ENCODE measurements around the gene ALS2CL.

Gene ALS2CL

DNA sequence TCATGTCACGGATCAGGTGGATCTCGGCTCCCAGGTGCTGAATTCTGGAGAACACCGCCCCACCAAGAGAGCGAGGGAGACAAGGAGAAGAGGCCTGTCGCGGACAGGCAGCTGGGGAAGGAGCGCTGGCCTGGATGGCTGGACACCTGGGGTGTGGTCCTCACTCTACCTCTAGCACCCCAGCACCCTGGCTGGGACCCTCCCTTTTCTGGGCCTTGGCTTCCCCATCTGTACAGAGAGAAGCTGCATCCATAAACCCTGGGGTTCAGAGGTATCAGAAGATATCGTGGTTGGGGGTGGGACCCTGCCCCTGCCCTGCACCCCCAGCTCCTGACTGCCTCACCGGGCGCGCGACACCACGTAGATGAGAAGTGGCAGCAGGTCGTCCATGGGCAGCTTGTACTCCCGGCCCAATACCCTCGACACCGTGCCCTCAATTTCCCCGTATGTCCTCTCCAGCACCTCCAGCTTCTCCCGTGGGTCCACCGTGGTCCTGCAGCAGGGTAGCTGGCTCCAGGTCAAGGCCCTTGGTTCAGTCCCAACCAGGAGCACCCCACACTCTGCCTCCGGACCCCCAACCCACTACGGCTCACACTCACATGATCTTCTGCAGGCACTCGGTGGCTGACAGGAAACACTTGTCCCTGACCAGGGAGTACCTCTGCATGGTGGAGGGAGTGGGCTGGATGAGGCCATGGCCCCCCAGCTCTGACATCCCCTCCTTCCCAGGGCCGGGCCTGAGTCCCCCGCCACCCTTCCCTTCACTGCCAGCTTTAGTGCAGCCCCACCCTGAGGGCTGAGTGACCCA lies 21.7 kb downstream of the ALS2CL start:
- no peak for ATAC-seq (replicated peaks)

DNA sequence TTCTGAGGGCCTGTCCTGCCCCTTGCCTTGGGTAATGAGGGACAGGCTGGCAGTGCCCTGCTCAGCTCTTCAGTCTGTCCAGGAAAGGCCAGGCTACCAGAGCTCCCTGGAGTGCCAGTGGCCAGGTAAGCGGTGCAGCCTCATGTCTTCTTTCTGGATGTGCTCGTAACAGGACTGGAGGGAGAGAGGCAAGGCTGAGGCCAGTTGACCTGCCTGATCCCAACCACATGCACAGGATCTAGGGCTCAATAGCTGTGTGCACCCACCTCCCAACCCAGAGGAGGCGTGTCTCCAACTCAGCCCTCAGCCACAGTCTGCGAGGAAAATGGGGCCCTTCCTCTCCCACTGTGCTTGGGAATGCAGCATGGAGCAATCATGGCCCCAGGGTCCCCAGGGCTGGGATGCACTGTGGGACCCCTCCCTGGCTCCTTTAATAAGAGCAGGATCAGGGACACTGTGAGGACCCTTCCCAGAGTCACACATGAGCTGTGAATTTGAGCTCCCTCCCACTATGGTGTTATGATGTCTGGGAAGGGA lies 22.5 kb downstream of the ALS2CL start:
- H3K27ac Mint-ChIP-seq, result no peak overlapping the region
- H3K4me3 Mint-ChIP-seq, result no peak overlapping the region
- H3K36me3 Mint-ChIP-seq, result no peaks in the 10 kb centered on the region
- no peak for DNase-seq
- peaks cover 0 to 1% of the 10 kb centered on the region in 2 donors for H3K9me3 Mint-ChIP-seq
- peaks cover 6 to 8% of the 10 kb centered on the region in 2 donors for H3K27me3 Mint-ChIP-seq
- no peaks in the 10 kb centered on the region for H3K4me1 Mint-ChIP-seq
- ATAC-seq (replicated peaks), result no peak

More for the DNA sequence above, 21.7 kb downstream of the ALS2CL start:
- H3K27ac Mint-ChIP-seq, result no peak overlapping the region
- H3K36me3 Mint-ChIP-seq, result no peaks in the 10 kb centered on the region
- H3K4me1 Mint-ChIP-seq, result no peaks in the 10 kb centered on the region
- H3K9me3 Mint-ChIP-seq, result peaks cover 0 to 1% of the 10 kb centered on the region in 2 donors
- H3K4me3 Mint-ChIP-seq, result no peak overlapping the region
- H3K27me3 Mint-ChIP-seq, result peaks cover 6 to 8% of the 10 kb centered on the region in 2 donors
- no peak for DNase-seq

DNA sequence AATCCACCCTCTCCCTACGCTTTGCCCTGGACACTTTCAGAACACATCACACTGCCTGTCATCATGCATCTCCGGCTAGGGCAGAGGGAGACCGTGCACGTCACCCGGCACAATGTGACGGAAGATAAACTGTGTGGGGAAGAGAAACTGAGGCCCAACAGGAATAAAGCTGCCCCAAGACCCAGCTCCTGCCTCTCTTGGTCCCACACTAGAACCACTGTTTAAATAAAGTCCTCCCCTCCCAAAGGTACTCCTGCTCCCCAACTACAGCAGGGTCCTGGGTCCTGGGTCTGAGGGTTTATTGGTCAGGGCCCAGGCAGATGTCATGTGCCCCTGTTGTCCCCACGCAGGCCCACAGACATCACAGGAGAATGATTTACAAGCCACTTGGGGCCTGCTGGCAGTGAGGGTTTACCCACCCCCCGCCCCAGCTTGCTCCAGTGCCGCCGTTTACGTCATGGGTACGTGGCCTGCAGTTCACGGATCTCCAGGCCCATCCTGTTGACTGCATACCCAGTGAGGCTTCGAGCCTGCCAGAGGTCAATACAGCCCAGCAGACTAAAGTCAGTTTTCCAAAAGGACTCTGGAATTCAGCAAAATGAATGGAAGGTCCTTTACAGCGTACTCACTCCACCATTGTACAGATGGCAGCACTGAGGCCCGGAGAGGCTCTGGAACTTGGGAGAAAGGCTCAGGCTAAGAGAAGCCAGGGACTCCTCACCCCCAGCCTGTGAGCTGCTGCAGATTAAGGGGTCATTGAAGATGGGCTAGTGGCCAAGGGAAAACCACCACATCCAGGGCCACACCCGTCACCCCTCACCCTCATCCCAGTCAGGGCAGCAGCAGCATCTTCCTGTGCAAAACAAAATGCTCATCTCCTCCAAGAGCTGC lies 23.2 kb downstream of the ALS2CL start:
- ATAC-seq (replicated peaks) (no peak), DNase-seq (no peak)
- peaks cover 0 to 1% of the 10 kb centered on the region in 2 donors for H3K9me3 Mint-ChIP-seq
- no peak overlapping the region for H3K4me3 Mint-ChIP-seq
- no peaks in the 10 kb centered on the region for H3K36me3 Mint-ChIP-seq
- H3K4me1 Mint-ChIP-seq, result no peaks in the 10 kb centered on the region
- H3K27ac Mint-ChIP-seq, result no peak overlapping the region
- H3K27me3 Mint-ChIP-seq, result peaks cover 6 to 8% of the 10 kb centered on the region in 2 donors

DNA sequence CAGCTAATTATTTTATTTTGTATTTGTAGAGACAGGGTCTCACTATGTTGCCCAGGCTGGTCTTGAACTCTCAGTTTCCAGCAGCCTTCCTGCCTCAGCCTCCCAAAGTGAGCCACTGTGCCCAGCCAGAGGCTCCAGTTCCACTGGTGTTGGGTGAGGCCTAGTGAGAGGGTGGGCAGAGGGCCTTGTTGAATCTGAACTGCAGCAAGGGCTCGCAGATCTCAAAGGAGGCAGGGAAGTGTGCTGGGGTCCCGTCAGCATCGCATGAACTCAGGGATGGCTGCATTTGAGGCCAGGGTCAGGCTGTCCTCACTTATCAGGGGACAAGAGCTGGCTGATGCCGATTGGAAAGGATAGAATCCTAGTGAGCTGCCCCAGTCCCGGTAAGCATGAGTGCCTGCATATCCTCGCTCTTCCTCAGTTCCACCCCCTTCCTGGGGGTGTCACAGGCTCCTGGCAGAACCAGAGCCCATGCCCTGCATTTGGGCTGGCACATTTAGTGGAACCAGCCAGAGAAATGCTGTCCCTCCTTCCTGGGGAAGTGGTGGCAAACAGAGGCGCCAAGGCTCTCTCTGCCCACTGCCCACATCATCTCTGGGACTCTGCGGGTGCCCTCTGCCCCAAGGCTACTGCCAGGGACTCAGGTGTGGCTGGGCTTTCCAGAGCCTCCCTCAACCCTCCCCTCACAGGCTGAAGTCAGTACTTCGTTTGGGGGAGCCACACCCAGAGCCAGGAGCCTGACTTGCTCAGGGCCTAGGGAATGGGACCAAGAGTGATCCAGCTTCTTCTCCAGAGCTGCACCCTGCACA lies 24.1 kb downstream of the ALS2CL start:
- Mint-ChIP-seq H3K27ac (no peak overlapping the region), H3K27me3 (peaks cover 6 to 8% of the 10 kb centered on the region in 2 donors), H3K4me3 (no peak overlapping the region), H3K9me3 (peaks cover 0 to under 1% of the 10 kb centered on the region in 2 donors), H3K36me3 (no peaks in the 10 kb centered on the region), H3K4me1 (no peaks in the 10 kb centered on the region)
- DNase-seq (no peak), ATAC-seq (replicated peaks) (no peak)

DNA sequence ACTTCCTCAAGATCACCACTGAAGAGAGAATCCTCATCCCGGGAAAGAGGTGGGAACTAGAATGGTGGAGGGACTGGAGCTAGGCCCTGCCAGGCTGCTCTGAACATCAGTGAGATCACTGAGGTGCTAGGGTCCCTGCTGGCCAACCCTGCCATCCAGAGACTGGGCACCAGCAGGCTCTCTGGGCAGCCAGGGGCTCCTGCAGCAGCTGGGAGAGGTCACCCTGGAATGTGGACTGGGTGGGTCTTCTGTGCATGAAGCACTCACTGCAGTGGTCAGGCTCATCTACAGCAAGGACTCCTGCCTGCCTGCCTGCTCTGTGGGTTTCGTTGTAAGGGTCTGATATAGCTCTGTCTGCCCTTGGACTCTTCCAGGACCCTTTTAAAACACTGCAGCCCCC lies 24.9 kb downstream of the ALS2CL start:
- Mint-ChIP-seq H3K27me3 (peaks cover 4 to 5% of the 10 kb centered on the region in 2 donors), H3K9me3 (no peaks in the 10 kb centered on the region), H3K4me1 (no peaks in the 10 kb centered on the region), H3K36me3 (no peaks in the 10 kb centered on the region), H3K27ac (no peak overlapping the region), H3K4me3 (no peak overlapping the region)
- no peak for DNase-seq
- no peak for ATAC-seq (replicated peaks)

DNA sequence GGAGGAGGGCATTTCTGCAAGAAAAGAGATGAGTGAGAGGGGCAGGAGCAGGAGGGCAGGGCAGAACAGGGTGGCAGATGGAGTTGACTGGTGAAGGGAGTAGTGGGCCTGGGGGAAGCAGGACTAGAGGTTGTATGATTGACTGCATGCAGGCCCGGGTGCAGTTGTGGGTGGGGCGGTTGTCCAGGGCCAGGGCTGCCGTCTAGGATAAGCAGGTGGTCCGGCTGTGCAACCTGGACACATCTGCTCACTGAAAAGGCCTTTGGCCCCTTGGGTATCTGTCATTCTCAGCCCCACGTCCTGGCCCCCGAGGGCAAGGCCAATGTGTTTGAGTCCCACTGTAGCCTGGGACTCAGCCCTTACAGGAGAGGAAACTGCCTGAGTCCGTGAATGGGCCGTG lies 25.4 kb downstream of the ALS2CL start:
- Mint-ChIP-seq H3K4me1 (no peaks in the 10 kb centered on the region), H3K36me3 (no peaks in the 10 kb centered on the region), H3K9me3 (no peaks in the 10 kb centered on the region), H3K27ac (no peak overlapping the region), H3K27me3 (peaks cover 0 to under 1% of the 10 kb centered on the region in 2 donors), H3K4me3 (no peak overlapping the region)
- DNase-seq (no peak), ATAC-seq (replicated peaks) (no peak)

DNA sequence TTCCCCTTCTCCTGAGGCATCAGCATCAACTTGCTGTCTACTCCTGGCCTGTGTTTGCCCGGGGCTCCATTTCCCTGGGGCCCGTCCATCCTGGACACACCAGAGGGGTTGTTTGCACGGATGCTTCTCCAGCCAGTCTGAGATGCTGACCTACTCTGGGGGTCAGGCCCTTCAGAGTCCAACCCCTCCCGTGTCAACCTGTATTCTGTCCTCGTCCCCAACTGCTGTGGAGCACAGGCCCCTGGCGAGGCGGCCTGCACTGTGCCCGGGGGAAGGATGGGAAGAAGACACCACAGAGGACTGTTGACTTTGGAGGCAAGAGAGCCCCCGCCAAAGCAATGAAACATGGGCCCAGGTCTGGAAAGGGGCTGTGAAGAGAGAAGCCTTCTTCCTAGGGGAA lies 25.8 kb downstream of the ALS2CL start:
- H3K27ac Mint-ChIP-seq, result no peak overlapping the region
- no peak for DNase-seq
- H3K4me1 Mint-ChIP-seq, result no peaks in the 10 kb centered on the region
- no peaks in the 10 kb centered on the region for H3K9me3 Mint-ChIP-seq
- no peaks in the 10 kb centered on the region for H3K36me3 Mint-ChIP-seq
- peaks cover under 1% of the 10 kb centered on the region in 2 donors for H3K27me3 Mint-ChIP-seq
- H3K4me3 Mint-ChIP-seq, result no peak overlapping the region
- no peak for ATAC-seq (replicated peaks)

DNA sequence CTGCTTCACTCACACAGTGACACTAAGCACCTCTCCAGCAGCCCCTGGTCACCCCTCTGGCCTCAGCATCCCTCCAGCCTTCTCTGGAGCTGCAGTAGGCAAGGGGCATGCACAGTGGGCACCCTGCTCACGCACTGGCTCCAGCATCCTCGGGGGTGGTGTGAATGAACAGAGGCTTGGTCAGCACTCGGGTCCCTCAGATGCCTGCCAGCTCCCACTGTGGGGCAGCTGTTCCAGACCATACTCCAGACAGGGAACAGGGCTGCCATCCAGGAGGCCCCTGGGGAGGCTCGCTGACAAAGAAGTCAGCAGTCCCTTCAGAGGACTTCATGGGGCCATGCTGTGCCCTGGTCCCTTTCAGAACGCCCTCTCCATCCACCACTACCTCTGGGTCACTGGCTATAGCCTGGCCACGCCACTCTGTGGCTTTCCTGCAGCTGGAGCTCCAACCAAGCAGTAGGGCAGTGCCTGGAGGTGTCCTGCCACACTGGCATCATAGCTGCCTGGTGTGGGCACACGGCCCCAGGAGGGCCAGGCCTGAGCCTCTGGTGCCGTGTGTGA lies 26.3 kb downstream of the ALS2CL start:
- ATAC-seq (replicated peaks), result no peak
- Mint-ChIP-seq H3K36me3 (no peaks in the 10 kb centered on the region), H3K27me3 (peaks cover 5 to 6% of the 10 kb centered on the region in 2 donors)

DNA sequence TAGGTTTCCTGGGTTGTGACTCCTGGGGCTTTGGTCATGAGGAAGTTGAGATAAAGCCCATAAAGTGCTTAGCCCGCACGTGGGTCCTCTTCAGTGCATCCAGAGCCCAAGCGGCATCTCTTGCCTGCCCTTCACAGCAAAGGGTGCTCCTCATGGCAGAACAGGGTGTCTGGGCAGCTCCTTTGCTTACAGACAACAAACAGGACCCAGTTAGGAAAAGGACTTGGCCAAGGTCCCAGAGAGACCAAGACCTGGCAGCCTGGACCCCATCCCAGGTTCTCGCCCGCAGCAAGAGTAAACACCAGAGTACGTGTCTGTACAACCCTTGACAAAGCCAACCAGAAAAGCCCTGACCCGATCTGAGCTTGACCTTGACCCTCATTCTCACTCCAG lies 27.0 kb downstream of the ALS2CL start:
- H3K9me3 Mint-ChIP-seq, result no peaks in the 10 kb centered on the region
- no peaks in the 10 kb centered on the region for H3K4me1 Mint-ChIP-seq
- peaks cover 9 to 11% of the 10 kb centered on the region in 2 donors for H3K27me3 Mint-ChIP-seq

More for the DNA sequence above, 26.3 kb downstream of the ALS2CL start:
- no peak overlapping the region for H3K4me3 Mint-ChIP-seq
- no peaks in the 10 kb centered on the region for H3K4me1 Mint-ChIP-seq
- no peak for DNase-seq
- no peak overlapping the region for H3K27ac Mint-ChIP-seq
- H3K9me3 Mint-ChIP-seq, result no peaks in the 10 kb centered on the region

DNA sequence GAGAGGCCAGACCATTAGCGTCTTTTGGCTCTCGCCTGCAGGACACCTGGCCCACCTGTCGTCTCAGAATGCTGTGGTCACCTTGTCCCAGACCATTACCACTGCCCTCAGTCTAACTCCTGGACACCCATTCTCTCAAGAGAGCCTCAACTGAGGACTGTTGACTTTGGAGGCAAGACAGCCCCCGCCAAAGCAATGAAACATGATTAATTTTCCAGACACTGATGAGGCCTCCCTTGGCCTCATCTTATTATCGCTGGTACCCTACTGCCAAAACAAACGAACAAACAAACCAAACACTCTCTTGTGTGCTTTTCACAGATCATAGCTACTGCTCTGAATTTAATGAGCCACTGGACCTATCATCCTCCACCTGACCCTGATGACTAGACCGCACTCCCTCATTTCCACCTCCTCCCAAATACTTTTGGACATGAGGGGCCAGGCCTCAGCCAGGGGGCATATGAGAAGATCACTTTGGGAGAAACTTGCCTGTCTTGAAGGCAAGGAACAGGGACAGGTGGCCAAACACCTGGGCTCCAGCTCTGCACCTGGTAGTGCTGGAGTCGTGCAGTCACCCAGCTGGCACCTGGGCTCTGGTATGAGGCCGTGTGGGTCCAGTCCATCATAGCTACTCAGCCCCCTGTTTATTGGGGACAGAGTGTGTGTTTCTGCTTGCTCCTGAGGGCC lies 27.6 kb downstream of the ALS2CL start:
- no peak for DNase-seq
- no peak for ATAC-seq (replicated peaks)
- Mint-ChIP-seq H3K27ac (no peak overlapping the region), H3K4me3 (no peak overlapping the region), H3K4me1 (peaks cover 1 to 2% of the 10 kb centered on the region in 2 donors), H3K27me3 (peaks cover 9 to 11% of the 10 kb centered on the region in 2 donors), H3K9me3 (no peaks in the 10 kb centered on the region), H3K36me3 (no peaks in the 10 kb centered on the region)

More for the DNA sequence above, 27.0 kb downstream of the ALS2CL start:
- no peaks in the 10 kb centered on the region for H3K36me3 Mint-ChIP-seq
- no peak for ATAC-seq (replicated peaks)
- H3K4me3 Mint-ChIP-seq, result no peak overlapping the region
- DNase-seq, result no peak
- no peak overlapping the region for H3K27ac Mint-ChIP-seq

DNA sequence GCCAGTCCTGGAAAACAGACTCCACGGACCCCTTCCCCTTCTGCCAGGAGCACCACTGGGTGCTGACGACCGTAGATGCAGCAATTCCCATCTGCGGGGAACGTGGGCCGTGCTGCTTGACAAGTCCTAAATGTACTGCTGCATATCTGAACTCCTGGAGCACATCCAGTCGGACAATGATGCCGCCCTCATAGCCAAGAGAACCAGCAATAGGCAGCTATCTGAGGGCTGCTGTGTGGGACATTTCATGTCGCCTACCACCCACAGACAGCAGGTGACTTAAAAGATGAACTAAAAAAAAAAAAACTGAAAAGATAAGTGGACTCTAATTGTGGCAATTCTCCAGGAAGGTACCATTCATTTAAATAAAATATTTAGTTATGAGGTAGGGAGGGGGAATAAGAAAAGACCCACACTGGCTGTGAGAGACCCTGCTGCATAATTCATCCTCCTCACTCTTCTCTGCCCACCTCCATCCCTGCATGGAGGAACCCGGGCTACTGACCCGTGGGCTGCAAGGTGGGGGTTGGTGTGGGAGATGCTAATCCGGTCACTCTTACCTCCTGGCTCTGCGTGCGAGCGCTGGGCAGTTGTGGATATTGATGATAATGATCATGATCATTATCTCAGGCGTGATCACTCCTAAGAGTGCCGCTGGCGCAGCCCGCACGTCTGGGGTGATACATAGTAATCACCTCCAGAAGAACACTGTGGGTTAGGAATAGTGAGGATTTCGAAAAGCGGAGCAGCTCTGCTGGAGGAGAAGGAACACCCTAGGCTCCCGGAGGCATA lies 28.3 kb downstream of the ALS2CL start:
- H3K36me3 Mint-ChIP-seq, result no peaks in the 10 kb centered on the region
- H3K4me3 Mint-ChIP-seq, result no peak overlapping the region
- ATAC-seq (replicated peaks), result no peak
- peaks cover 5 to 7% of the 10 kb centered on the region in 2 donors for H3K4me1 Mint-ChIP-seq
- DNase-seq, result no peak
- no peak overlapping the region for H3K27ac Mint-ChIP-seq
- H3K9me3 Mint-ChIP-seq, result no peaks in the 10 kb centered on the region
- peaks cover 9 to 11% of the 10 kb centered on the region in 2 donors for H3K27me3 Mint-ChIP-seq

DNA sequence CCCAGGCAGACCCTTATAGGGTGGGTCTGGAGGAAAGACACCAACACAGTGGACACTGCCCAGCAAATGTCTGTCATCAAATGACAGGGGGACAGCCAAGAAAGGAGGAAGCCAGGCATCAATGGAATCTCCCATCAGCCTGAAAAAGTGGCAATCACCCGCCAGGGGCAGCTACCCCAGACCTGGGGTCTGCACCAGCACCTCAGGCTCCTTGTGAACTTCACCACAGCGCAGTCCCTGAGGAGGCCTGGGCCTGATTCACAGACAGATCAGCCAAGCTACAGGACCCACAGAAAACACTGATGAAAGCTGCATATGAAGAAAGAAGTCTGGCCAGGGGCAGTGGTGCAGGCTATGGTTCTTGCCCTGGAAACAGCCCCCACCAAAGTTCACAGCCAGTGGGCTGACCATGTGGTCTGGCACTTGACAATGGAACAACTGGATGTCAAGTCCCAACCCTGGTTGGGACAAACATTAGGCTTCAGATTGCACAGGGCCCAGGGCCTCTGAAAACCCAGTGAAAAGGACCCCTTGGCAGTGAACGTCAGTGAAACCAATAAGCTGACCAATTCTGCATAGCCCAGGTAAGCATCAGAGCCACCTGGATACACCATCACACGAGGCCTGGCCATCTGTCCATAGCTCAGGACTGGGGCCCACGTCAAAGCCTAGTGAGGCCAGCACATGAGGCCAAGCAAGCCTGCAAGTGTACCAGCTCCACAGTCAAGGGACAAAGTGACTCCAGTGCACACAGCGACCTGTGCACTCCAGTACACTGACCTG lies 29.1 kb downstream of the ALS2CL start:
- no peaks in the 10 kb centered on the region for H3K36me3 Mint-ChIP-seq
- no peak overlapping the region for H3K4me3 Mint-ChIP-seq
- no peak overlapping the region for H3K27ac Mint-ChIP-seq
- H3K4me1 Mint-ChIP-seq, result peaks cover 5 to 7% of the 10 kb centered on the region in 2 donors
- no peaks in the 10 kb centered on the region for H3K9me3 Mint-ChIP-seq
- peaks cover 9 to 11% of the 10 kb centered on the region in 2 donors for H3K27me3 Mint-ChIP-seq
- DNase-seq (no peak), ATAC-seq (replicated peaks) (no peak)

Measured in stimulated activated naive B cell treated with anti-CD40 and anti-IgM and Interleukin-4, amounts not matched to agents 10 μg/mL and 1 μg/mL and 100 μg/mL, for 72 hours (primary cell).